Stimulated activated CD4-positive, alpha-beta T cell treated with anti-CD3 and anti-CD28 coated beads, Interleukin-2, amount 100 ng/mL, for 4 hours (primary cell): ENCODE data around the gene DPEP2NB.
"Not testable (repeated sequence)": the region's sequence is repeated elsewhere in the genome, so short reads cannot be mapped to it uniquely, and the experiment has no call there.

Experiments used
- DNase-seq: peaks from one replicate; pipeline ENCODE4 v3.0.0-alpha.2; 2020; ENCODE audit warnings: low read depth

The DPEP2NB gene

DNA sequence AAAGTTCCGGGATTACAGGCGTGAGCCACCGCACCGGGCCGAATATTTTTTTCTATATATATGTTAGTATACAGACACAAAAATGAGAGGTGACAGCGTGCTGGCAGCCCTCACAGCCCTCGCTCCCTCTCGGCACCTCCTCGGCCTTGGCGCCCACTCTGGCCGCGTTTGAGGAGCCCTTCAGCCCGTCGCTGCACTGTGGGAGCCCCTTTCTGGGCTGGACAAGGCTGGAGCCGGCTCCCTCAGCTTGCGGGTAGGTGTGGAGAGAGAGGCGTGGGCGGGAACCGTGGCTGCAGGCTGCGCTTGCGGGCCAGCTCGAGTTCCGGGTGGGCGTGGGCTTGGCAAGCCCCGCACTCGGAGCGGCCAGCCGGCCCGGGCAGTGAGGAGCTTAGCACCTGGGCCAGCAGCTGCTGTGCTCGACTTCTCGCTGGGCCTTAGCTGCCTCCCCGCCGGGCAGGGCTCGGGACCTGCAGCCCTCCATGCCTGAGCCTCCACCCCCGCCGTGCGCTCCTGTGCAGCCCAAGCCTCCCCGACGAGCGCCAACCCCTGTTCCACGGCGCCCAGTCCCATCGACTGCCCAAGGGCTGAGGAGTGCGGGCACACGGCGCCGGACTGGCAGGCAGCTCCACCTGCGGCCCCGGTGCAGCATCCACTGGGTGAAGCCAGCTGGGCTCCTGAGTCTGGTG is 33.6 kb downstream of the DPEP2NB start:
- DNase-seq = no peak

DNA sequence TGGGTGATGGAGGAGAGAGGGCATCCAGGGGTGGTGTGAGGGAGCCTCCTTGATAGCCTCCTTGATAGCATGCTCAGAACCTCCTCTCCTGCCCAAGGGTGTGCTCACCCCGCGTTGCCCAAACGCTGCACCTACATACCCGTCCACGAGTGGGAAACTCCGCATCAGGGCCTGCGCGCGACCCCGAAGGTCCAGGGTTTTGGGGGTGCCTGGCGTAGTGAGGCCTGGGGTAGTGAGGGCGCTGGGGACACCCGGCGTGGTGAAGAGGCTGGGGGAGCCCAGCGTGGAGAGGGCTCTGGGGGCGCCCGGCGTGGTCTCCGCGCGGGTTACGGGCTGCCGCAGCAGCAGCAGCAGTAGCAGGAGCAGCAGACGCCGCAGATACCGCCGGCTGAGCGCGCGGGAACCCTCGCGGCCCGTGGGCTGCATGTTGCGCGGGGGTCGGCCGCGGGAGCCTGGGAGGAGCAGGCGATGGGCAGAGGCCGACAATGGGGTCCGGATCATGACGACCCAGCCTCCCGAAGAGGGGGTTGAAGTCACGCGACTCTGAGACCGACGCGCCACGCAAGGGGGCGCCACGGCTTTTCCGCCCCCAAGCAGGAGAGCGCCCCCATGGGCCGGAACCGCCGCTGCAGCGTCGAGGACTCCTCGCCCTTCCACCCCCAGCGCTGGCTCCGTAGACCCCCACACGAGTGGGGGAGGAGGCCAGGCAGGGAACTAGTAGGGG is 35.6 kb downstream of the DPEP2NB start, which contains the start of gene DPEP3:
TSS of gene DPEP3 (minus strand) at position 545 of the 724 bp plus-strand sequence. CDS start at position 426, 119 bp downstream.
- no peak for DNase-seq

DNA sequence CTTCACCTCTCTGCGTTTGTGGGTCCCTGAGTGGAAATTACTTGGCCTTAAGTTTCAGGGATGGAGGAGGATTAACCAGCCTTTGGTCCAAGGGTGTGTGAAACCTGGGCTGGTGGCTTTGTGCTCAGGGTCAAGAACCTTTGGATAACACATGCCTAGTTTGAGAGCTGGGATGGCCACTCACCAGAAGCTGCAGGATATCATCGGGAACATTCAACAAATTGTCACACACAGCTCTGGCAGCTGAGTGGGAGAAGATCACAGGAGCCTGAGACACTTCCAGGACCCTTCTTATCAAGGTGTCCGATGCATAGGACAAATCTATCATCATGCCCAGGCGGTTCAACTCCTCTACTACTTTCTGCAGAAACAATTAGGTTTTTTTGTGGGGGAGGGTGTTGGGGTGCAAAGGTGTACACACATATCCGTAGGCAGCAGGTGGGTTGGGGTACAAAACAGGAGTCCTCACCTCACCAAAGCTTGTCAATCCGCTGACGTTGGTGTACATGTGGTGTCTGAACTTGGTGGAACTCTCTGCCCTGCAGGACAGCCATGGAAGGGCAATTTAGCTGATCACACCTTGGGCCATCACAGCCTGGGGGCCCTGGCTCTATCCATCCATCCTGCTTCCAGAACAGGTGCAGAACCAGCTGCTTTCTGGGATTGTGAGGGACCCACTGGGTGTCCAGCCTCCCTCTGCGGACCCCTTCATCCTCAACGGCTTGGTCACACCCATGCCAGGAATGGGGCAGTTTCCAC is 38.1 kb downstream of the DPEP2NB start:
- no peak for DNase-seq

DNA sequence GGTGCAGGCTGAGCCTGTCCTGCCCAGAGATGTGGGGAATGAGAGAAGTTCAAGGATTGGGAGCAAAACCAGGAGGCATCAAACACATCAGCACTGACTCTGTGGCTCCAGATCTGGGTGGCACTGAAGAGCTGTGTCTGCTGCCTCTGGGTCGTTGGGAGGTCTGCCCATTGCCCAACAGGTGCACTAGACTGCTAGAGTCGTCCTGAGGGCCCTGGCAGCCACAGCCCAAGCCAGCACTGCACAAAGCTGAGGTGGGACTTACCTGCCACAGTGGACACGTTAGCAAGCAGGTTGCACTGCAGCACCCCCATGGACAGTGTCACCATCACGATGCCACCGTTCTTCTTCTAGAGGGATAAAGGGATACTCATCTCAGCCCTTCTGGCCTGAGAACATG is 38.7 kb downstream of the DPEP2NB start:
- no peak for DNase-seq

DNA sequence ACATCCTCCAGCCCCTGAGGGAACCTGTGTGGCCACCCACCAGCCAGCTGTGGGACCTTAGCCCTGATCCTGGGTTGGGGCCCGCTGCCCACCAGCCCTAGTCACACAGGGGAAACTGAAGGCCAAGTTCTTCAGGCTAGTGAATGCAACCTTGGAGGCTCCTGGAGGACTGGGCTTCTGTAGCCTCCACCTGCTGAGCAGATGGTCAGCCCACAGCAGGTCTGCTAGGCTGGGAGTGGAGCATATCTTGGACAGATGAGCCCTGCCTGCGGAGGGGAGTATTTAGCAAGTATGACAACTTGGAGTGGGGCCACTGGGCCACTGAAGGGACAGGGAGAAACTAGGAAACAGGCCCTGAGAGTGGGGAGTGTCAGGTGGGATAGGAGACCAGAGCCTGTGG is 39.5 kb downstream of the DPEP2NB start:
- DNase-seq = no peak

DNA sequence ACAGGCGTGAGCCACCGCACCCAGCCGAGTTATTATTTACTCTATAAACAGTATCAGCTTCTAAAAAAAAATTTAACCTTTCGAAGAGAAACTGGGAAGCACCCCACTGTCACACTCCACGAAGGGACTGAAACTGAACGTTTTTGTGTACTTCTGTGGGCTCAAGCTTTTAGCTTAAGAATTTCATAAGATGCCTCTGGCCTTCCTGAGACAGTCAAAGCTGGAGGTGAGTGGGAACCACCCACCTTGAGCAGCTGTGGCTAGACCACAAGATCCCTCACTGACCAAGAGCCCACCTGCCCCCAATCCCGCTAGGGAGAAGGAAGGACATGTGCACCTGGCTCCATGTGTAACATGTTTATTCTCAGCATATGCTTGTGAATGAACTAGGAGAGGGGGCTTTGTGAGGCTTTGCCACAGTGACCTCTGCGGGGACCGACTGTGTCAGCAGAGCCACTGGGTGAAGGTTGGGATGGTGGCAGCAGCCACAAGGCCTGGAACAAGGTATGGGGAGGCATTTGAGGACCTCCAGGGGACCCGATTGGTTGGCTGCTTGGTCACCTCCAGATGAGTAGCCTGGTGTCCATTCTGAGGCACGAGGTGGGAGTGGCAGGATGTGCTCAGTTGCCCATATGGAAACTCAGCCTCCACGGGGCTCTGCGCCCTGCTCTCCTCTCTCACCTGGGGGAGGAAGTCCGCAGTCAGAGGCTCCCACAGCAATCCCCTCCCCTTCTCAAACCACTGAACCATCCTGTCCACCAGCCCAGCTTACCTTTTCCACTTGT is 40.2 kb downstream of the DPEP2NB start:
- no peak for DNase-seq

DNA sequence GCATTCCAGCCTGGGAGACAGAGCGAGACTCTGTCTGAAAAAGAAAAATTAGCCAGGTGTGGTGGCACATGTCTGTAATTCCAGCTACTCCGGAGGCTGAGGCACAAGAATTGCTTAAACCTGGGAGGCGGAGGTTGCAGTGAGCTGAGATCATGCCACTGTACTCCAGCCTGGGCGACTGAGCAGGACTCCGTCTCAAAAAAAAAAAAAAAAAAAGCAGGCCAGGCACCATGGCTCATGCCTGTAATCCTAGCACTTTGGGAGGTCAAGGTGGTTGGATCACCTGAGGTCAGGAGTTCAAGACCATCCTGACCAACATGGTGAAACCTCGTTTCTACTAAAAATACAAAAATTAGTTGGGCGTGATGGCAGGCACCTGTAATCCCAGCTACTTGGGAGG is 43.4 kb downstream of the DPEP2NB start:
- not testable (repeated sequence) for DNase-seq

DNA sequence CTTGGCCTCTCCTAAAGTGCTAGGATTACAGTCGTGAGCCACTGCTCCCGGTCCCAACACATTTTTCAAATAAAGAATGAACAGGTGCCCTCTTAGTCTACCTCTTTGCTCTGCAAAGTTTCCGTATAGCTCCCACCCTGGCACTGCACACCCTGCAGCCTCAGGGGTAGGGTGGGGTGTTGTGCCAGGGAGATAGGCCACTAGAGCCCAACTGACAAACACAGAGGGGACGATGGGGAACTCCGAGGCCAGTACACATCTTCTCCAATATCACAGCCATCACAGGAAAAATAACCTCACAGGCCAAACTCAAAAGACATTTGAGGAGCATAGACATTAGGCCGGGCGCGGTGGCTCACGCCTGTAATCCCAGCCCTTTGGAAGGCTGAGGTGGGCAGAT is 44.6 kb downstream of the DPEP2NB start:
- no peak for DNase-seq

DNA sequence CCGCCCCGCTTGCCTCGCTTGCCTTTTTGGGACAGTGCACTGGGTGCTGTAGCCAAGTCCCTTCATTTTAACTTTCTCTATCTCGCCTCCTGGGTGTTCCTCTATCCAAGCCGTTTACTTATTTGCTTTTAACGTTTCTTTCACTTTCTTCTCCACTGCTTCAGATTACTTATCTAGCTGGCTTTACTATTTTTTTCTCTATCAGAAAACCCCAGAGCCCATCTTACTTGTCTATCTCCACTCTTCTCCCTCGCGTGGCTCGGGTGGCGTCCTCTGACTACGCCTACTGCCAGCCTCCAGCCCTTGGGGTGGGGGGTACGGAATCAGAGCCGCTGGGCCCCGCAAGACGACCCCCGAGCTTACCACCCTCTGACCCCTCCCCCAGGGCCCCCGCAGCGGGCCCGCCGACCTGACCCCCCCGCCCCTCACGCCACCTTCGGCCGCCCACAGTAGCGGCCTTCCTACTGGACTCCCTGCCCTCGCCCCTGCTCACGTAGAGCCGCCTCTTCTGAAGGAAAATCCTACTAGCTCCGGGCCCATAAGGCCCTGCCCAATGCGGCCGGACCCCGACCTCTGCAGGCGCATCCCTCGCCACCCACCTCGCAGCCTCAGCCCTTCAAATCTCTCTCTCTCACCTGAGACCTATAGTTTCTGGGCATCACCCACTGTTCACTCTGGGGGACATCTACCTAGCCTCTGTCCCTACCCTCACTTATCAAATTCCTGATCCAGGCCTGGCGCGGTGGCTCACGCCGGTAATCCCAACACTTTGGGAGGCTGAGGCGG is 46.3 kb downstream of the DPEP2NB start:
- DNase-seq = no peak

DNA sequence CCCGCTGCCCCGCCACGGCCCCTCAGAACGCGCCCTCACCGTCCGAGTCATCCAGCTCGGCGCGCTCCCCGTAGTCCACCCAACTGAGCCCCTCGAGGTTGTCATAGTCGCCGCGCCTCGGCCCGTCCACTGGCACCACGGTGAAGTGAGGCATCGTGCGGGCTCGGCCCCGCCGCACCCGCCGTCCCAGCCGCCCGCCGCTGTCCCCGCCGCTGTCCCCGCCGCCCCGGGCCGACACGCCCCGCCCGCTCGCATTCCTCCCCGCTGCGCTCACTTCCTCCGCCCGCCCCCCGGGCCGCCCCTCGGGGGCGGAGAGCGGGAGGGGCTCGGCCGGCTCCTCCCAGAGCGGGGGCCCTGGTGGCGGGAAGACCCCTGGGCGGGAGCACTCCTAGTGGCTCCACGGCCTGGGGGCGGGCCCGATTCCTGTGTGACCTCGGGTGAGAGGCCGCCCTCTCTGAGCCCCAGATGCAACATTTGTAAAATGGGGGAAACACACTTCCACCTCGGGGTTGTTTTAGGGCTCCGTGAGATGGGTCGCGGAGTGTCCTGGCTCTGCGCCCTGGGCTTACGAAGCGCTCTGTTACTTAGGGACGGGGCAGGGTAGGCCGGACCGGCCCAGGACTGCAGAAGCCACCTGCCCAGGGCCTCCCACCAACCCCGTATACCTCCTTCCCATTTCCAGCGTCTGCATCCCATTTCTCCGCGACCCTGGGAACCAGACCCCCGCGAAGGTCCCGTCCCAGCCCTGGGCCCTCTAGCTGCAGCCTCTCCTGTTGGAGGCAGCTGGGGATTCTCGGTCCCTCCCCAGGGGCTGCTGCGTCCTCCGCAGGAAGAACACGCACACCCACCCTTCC is 47.1 kb downstream of the DPEP2NB start, which contains the start of gene SLC12A4:
TSS of gene SLC12A4 (minus strand) at position 238 of the 854 bp plus-strand sequence. CDS start at position 154, 84 bp downstream.
- peak; percentile 69 for DNase-seq

DNA sequence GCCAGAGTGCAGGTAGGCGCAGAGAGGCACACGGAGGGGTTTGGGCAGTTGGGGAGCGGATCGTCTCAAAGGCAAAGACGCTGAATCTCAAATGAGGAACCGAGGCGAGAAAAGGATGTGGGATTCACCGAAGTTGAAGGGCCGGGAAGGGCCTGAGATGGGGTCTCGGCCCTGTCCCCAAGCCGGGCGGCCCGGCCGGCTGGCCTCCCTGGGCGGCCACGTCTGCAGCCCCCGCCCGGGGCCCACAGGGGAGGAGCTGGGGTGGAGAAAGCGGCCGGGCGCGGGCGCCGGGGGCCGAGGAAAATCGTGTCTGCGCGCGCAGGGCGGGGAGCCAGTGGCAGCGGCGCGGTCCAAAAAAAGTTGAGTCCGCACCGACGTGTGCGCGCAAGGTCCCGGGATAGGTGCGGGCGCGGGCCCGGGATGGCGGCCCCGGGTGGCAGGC is 47.7 kb downstream of the DPEP2NB start:
- no peak for DNase-seq

DNA sequence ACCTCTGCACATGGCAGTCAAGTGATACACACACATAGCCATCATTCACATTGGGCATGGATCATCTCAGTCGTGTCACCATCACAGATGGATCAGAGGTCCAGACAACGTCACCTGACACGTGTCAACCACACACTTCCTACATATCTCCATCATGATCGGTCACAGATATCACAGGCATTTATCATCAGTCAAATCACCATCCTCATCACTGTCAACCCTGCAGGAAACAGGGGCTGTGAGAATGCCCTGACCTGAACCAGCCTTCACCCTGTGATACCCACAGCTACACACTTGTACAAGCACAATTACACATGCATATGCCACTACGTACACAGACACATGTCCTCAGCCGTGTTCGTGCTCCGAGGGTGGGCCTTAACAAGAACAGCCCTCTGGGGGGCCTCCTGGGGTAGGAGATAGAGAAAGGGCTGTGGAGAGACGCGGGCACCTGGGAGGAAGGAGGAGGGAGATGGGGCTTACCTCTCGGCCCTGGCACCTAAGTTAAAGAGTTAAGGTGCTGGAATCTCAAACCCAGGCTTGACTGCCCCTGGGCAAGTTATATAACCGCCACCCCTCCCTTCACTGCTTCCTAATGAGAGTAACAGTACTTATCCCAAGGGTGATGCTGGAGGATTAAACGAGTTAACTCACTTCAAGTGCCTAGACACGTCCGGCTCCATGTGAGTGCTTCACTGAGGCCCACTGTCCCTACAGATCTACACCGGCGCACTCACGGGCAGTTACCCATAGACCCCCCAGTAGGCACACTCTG is 48.3 kb downstream of the DPEP2NB start:
- DNase-seq = no peak

DNA sequence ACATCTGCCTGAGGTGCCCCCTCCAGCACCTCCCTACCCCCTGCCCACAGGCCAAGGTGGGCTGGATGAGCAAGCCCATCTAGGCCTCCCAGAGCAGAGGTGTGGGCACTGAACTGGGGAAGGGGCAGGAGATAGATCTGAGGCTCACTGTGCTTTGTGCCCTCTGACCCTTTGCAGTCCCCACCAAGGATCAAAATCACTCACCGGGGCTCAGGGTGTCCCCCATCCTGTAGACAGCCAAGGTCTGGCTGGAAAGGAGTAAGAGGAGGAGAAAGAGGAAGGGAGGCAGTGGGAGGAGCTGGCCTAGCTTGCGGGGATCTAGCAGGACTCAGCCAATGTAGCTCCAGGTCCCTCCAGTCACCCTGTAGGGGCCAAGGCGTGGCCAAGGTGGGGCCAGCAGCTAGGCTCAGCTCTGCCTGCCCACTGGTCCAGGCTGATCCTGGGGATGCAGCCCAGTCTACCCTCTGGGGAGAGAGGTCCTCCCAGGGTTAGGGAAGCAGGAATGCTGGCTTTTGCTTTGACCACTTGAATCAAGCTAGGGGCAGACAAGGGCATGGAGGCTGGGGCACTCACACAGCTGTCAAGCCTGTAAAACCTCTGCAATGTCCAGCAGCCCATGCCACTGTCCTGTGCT is 49.0 kb downstream of the DPEP2NB start:
- DNase-seq = no peak

DNA sequence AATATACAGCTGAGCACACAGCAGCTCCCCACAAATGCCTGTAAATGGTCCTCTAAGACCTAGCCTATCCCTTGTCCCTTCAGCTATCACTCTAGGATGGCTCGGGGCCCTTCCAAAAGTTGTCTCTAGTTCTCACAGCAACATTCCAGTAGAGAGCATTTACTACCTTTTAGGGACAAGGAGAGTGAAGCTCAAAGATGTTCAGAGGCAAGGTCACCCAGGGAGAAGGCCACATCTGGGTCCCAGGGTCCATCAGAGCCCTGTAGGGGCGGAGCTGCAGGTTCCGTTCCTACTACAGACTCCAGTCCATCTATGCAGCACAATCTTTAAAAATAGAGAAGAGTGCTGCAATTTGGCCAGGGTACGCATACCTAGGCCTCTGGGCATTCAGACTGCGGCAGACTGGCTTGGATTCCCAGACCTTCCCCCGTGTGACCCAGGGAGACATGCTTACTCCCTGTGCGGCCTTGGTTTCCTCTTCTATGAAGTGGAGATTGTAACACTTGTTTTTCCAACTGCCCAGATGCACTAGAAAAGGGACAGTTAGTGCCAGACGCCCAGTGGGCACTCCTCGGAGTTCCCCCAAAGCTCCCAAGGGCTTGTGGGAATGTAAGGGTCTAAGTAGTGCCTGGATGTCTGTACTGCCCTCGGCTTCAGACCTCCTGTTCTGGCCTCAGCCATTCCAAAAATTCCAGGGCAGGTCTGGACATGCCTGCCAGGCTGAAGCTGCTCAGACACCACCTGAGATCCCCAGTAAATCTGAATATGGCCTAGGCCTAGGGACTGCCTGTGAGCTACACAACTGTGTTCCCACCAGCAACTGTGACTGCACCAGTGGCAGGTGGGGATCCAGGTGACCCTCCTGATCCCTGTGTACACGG is 49.8 kb downstream of the DPEP2NB start:
- DNase-seq = no peak

DNA sequence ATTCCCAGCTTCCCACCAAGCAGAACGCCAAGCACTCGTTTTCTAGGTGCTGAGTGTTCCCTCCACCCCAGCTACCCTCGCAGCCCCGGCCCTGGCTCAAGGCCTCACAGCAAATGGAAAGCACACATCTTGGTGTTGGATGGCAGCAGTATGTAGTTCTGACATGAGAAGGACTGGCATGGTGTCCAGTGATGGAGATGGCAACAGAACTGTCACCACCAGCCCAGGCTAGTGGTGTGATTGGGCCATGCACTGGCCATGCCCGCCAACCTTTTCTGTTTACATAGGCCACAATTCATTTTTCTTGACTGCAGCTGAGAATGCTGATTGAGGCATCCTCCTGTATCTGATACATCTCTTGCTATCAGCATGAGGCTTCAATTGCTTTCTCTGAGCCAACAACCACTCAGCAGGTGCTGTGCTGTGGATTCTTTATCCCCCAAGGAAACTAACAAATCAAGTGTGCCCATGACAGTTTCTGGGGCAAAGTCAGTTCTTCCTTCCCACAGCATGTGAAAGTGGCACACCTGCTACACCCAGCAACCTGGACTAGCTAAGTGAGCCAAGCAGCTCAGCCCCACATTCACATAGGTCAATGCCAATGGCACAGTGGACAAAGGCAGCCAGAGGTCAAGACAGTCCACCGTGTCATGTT is 51.1 kb downstream of the DPEP2NB start:
- no peak for DNase-seq

DNA sequence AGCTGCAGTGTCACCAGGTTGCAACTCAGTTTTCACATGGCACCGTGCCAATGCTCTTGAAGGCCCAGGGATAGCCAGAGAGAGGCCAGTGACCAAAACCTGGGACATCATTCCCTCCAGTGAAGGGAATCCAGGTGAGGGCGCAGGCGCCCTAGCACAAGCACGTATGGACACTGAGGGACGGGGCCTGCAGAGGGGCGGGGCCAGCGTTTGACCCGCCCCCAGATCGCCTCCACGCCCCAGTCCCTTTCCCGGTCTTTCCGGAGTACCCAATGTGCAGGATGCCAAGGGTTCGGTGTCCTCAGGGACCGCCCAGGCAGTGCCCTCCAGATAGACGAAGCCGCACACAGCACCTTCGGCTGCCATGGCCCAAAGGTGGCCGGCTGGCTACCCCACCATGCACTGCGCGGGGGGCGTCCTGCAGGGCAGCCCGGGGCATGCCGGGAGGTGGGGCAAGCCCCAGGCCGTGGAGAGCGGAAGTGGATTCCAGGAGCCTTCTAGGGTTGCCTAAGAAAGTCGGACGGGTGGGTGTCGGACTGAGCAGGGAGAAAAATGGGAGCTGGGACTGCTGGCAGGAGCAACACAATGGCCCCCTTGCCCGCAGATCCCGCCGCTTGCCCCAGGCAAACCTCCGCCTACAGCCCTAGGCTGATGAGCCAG is 51.9 kb downstream of the DPEP2NB start:
- no peak for DNase-seq
